Smooth muscle cell of trachea (primary cell): ENCODE measurements around the gene NHLRC3. TPM values are rescaled to one million over a fixed set of nuclear protein-coding genes. Genes with fewer than 3 reads are reported as not detected.

Source experiments
- total RNA-seq: library from RNA; depleted of rRNA; stranded (reverse); fragments of >200 nt; gene quantifications from 2 replicates; pipeline ENCODE4 v1.2.1, GENCODE V29; 2014

NHLRC3 gene, protein sequence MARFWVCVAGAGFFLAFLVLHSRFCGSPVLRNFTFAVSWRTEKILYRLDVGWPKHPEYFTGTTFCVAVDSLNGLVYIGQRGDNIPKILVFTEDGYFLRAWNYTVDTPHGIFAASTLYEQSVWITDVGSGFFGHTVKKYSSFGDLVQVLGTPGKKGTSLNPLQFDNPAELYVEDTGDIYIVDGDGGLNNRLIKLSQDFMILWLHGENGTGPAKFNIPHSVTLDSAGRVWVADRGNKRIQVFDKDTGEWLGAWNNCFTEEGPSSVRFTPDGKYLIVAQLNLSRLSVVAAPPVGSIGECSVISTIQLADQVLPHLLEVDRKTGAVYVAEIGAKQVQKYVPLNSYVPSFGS
- 19.4 and 24.6 TPM in 2 replicates for total RNA-seq

DNA sequence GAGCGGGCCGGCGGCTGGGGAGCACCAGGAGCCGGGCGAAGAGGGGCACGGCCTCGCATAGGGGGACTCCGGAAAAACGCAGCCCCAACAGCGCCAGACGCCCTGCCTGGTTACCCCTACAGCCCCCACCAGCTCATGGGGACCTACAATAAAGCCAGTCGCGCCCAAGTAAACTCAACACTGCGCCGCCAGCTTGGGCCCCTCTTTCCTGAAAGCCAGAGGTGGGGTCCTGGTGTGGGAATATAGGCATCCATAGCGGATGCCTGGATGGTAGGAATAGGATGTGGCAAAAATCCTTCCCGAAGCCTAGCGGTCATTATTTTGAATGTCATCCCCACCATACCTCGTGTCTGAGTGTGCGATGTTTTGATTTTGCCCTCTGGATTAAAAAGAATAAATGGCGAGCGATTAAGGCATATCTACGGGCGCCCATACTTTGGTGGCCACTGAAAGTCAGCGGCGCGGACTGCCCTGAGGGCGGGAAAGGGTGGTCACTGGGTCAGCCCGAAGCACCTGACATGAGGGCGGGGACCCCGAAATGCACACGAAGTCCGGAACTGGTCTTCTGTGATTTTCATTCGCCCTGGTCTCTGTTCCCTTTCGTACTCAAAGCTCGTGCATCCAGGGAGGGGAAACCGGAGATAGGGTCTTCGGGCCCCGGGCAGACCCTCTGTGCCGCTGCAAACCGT lies at the start of gene NHLRC3, which contains the start of gene PROSER1:
TSS of gene NHLRC3 (plus strand) at position 577 of the 689 bp plus-strand sequence. CDS start 184 bp downstream, outside the sequence.
TSS of gene PROSER1 (minus strand) at position 210 of the 689 bp plus-strand sequence. CDS start 847 bp downstream, outside the sequence.

DNA sequence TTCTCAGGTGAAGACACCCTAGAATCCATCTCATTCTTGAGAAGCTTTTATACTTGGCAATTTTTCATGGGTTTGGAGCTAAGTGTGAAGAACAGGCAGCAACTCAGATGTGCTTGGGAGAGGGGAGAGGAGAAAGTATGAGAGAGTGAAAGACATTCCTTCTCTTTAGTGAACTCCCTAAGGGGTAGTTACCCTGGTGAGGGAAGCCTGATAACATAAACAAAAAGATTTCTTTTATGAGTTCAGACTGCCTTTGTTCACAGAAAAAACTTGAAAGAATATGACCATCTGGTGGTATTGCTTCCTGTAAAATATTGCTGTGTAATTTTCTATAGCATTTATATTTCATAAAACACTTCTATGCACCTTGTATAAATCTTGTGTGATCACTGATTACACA lies 47.6 kb upstream of the NHLRC3 start, which contains the start of gene STOML3:
TSS of gene STOML3 (minus strand) at position 139 of the 400 bp plus-strand sequence. CDS start at position 29, 110 bp downstream.

Other genes starting within 250 kb of the NHLRC3 start
- gene STOML3, start 47.6 kb upstream of the NHLRC3 start, total RNA-seq: not detected in 2 replicates
- 9.1 and 21.8 TPM in 2 replicates for gene PROSER1, start 367 bp upstream of the NHLRC3 start, total RNA-seq